ENCODE data around the gene MROH2A.

DNA sequence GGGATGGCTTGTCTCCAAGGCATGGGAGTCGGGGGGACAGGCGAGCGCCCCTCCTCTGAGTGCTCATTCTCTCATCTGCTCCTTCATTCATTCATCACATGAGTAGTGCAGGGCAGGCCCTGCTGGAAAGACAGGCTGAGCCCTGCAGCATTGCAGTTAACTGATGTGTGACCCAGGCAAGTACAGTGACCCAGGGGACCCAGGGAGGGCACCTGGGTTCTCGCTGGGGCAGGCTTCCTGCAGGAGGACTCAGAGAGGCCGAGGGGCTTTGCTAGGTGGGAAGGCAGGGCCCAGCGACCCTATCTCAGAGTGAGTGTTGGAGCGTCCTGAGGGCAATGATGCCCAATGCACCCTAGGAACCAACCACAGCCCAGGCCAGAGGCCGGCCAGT, 45.6 kb downstream of the MROH2A start:
- TF ChIP-seq, protein P1, sequence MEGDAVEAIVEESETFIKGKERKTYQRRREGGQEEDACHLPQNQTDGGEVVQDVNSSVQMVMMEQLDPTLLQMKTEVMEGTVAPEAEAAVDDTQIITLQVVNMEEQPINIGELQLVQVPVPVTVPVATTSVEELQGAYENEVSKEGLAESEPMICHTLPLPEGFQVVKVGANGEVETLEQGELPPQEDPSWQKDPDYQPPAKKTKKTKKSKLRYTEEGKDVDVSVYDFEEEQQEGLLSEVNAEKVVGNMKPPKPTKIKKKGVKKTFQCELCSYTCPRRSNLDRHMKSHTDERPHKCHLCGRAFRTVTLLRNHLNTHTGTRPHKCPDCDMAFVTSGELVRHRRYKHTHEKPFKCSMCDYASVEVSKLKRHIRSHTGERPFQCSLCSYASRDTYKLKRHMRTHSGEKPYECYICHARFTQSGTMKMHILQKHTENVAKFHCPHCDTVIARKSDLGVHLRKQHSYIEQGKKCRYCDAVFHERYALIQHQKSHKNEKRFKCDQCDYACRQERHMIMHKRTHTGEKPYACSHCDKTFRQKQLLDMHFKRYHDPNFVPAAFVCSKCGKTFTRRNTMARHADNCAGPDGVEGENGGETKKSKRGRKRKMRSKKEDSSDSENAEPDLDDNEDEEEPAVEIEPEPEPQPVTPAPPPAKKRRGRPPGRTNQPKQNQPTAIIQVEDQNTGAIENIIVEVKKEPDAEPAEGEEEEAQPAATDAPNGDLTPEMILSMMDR (IDR thresholded peaks at IDR 0.05) = no peak
- TF ChIP-seq POLR2AphosphoS5 (IDR thresholded peaks at IDR 0.05; ENCODE audit: insufficient read depth in 1 of 2, low read depth in 1 of 2) = no peak
